Tibial nerve (tissue), 4 donors: Measurements from ENCODE around the gene IP6K3.

Experiments
- CTCF ChIP-seq, 5 experiments: fragments of 200-600 bp in 3 of 5; fragments of 450-650 bp in 2 of 5; sonication (generic) in 3 of 5; IDR thresholded peaks; one replicate each; pipeline ENCODE4 v1.5.1; 2016 to 2019; ENCODE audit warnings: antibody characterized with exemption in 5 of 5, mild to moderate bottlenecking in 3 of 5, moderate library complexity in 2 of 5
- EP300 ChIP-seq, 2 donors: sonication (generic); formaldehyde crosslinking; IDR thresholded peaks; one replicate each; pipeline ENCODE4 v1.6.1; 2017; ENCODE audit warnings: antibody characterized with exemption in 2 of 2, mild to moderate bottlenecking in 1 of 2
- POLR2A ChIP-seq, 2 donors: fragments of 450-650 bp; IDR thresholded peaks; one replicate each; pipeline ENCODE4 v1.6.1; 2017; ENCODE audit warnings: antibody characterized with exemption in 2 of 2, mild to moderate bottlenecking in 2 of 2, moderate library complexity in 2 of 2

- TF ChIP-seq CTCF (IDR thresholded peaks at IDR 0.05), result no peak
- no peak for TF ChIP-seq POLR2A (IDR thresholded peaks at IDR 0.05)
- no peak for TF ChIP-seq EP300 (IDR thresholded peaks at IDR 0.05)
Measured at GRCh38 chr6:33709605-33710295, 37.0 kb downstream of the IP6K3 start.
